Measurements from ENCODE around the gene TIPARP.

DNA sequence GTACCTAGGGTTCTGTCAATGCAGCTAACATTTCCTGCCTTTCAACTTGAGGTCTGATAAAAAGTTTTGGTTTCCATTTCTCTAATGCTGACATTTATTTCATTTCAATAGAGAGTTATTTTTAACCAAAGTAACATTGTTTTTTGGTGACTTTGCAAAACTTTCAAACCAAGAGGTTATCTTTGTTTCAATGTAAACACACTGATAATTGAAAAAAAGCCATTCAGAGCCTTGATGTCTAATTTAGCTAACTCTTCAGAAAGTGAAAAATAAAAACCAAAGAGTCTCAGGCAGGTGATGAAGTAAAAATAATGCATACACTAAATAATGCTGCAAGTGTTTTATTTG is 9.6 kb upstream of the TIPARP start:
- TF ChIP-seq, protein P1, sequence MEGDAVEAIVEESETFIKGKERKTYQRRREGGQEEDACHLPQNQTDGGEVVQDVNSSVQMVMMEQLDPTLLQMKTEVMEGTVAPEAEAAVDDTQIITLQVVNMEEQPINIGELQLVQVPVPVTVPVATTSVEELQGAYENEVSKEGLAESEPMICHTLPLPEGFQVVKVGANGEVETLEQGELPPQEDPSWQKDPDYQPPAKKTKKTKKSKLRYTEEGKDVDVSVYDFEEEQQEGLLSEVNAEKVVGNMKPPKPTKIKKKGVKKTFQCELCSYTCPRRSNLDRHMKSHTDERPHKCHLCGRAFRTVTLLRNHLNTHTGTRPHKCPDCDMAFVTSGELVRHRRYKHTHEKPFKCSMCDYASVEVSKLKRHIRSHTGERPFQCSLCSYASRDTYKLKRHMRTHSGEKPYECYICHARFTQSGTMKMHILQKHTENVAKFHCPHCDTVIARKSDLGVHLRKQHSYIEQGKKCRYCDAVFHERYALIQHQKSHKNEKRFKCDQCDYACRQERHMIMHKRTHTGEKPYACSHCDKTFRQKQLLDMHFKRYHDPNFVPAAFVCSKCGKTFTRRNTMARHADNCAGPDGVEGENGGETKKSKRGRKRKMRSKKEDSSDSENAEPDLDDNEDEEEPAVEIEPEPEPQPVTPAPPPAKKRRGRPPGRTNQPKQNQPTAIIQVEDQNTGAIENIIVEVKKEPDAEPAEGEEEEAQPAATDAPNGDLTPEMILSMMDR (conservative IDR thresholded peaks at IDR 0.05; ENCODE audit: low read length): no peak
- no peak for TF ChIP-seq EZH2phosphoT487 (IDR thresholded peaks at IDR 0.05; ENCODE audit: borderline replicate concordance)
